ENCODE data around the gene EYA4.

Gene EYA4

GRCh38 chr6:133446789-133447188 lies 205.6 kb downstream of the EYA4 start:
- H3K9ac ChIP-seq (ENCODE audit: insufficient read length) = no peak overlapping the region
- no peak overlapping the region for H3K4me3 ChIP-seq
- TF ChIP-seq EZH2 (IDR thresholded peaks at IDR 0.05) = no peak
- TF ChIP-seq FOXP2 (optimal IDR thresholded peaks at IDR 0.05; ENCODE audit: control extremely low read depth, extremely low read length, insufficient read depth) = no peak
- TF ChIP-seq POLR2AphosphoS5 (IDR thresholded peaks at IDR 0.05; ENCODE audit: borderline replicate concordance, low read depth, low read length) = no peak
- no peaks in the 10 kb centered on the region for H3K36me3 ChIP-seq (ENCODE audit: insufficient read depth, low read length)
- no peaks in the 10 kb centered on the region for H3K9me3 ChIP-seq (ENCODE audit: low read depth, low read length)
- no peak for DNase-seq (ENCODE audit: low read depth, low spot score)
- no peak overlapping the region for H3K27ac ChIP-seq

- DNase-seq (ENCODE audit: low read depth, low spot score) = no peak
- no peaks in the 10 kb centered on the region for H3K9me3 ChIP-seq (ENCODE audit: low read depth, low read length)
- no peak overlapping the region for H3K9ac ChIP-seq (ENCODE audit: insufficient read length)
- no peaks in the 10 kb centered on the region for H3K36me3 ChIP-seq (ENCODE audit: insufficient read depth, low read length)
- TF ChIP-seq POLR2AphosphoS5 (IDR thresholded peaks at IDR 0.05; ENCODE audit: borderline replicate concordance, low read depth, low read length) (no peak), EZH2 (IDR thresholded peaks at IDR 0.05) (no peak), FOXP2 (optimal IDR thresholded peaks at IDR 0.05; ENCODE audit: control extremely low read depth, extremely low read length, insufficient read depth) (no peak)
- H3K4me3 ChIP-seq = no peak overlapping the region
- H3K27ac ChIP-seq = no peak overlapping the region
These were observed 206.8 kb downstream of the EYA4 start for GRCh38 chr6:133447924-133448323.

- H3K4me3 ChIP-seq = no peak overlapping the region
- no peaks in the 10 kb centered on the region for H3K36me3 ChIP-seq (ENCODE audit: insufficient read depth, low read length)
- no peaks in the 10 kb centered on the region for H3K9me3 ChIP-seq (ENCODE audit: low read depth, low read length)
- no peak for DNase-seq (ENCODE audit: low read depth, low spot score)
- TF ChIP-seq POLR2AphosphoS5 (IDR thresholded peaks at IDR 0.05; ENCODE audit: borderline replicate concordance, low read depth, low read length) (no peak), FOXP2 (optimal IDR thresholded peaks at IDR 0.05; ENCODE audit: control extremely low read depth, extremely low read length, insufficient read depth) (no peak), EZH2 (IDR thresholded peaks at IDR 0.05) (no peak)
- no peak overlapping the region for H3K27ac ChIP-seq
- H3K9ac ChIP-seq (ENCODE audit: insufficient read length) = no peak overlapping the region
These were observed 215.3 kb downstream of the EYA4 start for GRCh38 chr6:133456439-133456838.

GRCh38 chr6:133456944-133457343 lies 215.8 kb downstream of the EYA4 start:
- no peak overlapping the region for H3K27ac ChIP-seq
- DNase-seq (ENCODE audit: low read depth, low spot score) = no peak
- H3K9ac ChIP-seq (ENCODE audit: insufficient read length) = no peak overlapping the region
- H3K4me3 ChIP-seq = no peak overlapping the region
- no peaks in the 10 kb centered on the region for H3K36me3 ChIP-seq (ENCODE audit: insufficient read depth, low read length)
- H3K9me3 ChIP-seq (ENCODE audit: low read depth, low read length) = no peaks in the 10 kb centered on the region
- TF ChIP-seq EZH2 (IDR thresholded peaks at IDR 0.05) = no peak
- no peak for TF ChIP-seq POLR2AphosphoS5 (IDR thresholded peaks at IDR 0.05; ENCODE audit: borderline replicate concordance, low read depth, low read length)
- no peak for TF ChIP-seq FOXP2 (optimal IDR thresholded peaks at IDR 0.05; ENCODE audit: control extremely low read depth, extremely low read length, insufficient read depth)

- no peak for DNase-seq (ENCODE audit: low read depth, low spot score)
- Histone ChIP-seq H3K27ac (no peak overlapping the region), H3K9me3 (ENCODE audit: low read depth, low read length) (no peaks in the 10 kb centered on the region)
These were observed 218.9 kb downstream of the EYA4 start for GRCh38 chr6:133460101-133460500.

GRCh38 chr6:133463790-133464189 lies 222.6 kb downstream of the EYA4 start:
- no peak overlapping the region for H3K9ac ChIP-seq (ENCODE audit: insufficient read length)
- no peak for TF ChIP-seq FOXP2 (optimal IDR thresholded peaks at IDR 0.05; ENCODE audit: control extremely low read depth, extremely low read length, insufficient read depth)
- no peak for TF ChIP-seq EZH2 (IDR thresholded peaks at IDR 0.05)
- no peak for TF ChIP-seq POLR2AphosphoS5 (IDR thresholded peaks at IDR 0.05; ENCODE audit: borderline replicate concordance, low read depth, low read length)
- H3K36me3 ChIP-seq (ENCODE audit: insufficient read depth, low read length) = peaks cover 5% of the 10 kb centered on the region
- no peak for DNase-seq (ENCODE audit: low read depth, low spot score)
- no peak overlapping the region for H3K27ac ChIP-seq
- no peaks in the 10 kb centered on the region for H3K9me3 ChIP-seq (ENCODE audit: low read depth, low read length)
- H3K4me3 ChIP-seq = no peak overlapping the region

More at GRCh38 chr6:133460101-133460500, 218.9 kb downstream of the EYA4 start:
- TF ChIP-seq EZH2 (IDR thresholded peaks at IDR 0.05) = no peak
- TF ChIP-seq FOXP2 (optimal IDR thresholded peaks at IDR 0.05; ENCODE audit: control extremely low read depth, extremely low read length, insufficient read depth) = no peak
- no peak for TF ChIP-seq POLR2AphosphoS5 (IDR thresholded peaks at IDR 0.05; ENCODE audit: borderline replicate concordance, low read depth, low read length)
- no peak overlapping the region for H3K9ac ChIP-seq (ENCODE audit: insufficient read length)
- no peaks in the 10 kb centered on the region for H3K36me3 ChIP-seq (ENCODE audit: insufficient read depth, low read length)
- H3K4me3 ChIP-seq = no peak overlapping the region

- Histone ChIP-seq H3K4me3 (no peak overlapping the region), H3K9ac (ENCODE audit: insufficient read length) (no peak overlapping the region), H3K9me3 (ENCODE audit: low read depth, low read length) (no peaks in the 10 kb centered on the region), H3K36me3 (ENCODE audit: insufficient read depth, low read length) (peaks cover 11% of the 10 kb centered on the region), H3K27ac (peak overlapping the region; percentile 26; the same call in 1 of the 2 replicates)
- no peak for DNase-seq (ENCODE audit: low read depth, low spot score)
- TF ChIP-seq POLR2AphosphoS5 (IDR thresholded peaks at IDR 0.05; ENCODE audit: borderline replicate concordance, low read depth, low read length) (no peak), EZH2 (IDR thresholded peaks at IDR 0.05) (no peak), FOXP2 (optimal IDR thresholded peaks at IDR 0.05; ENCODE audit: control extremely low read depth, extremely low read length, insufficient read depth) (no peak)
These were observed 225.5 kb downstream of the EYA4 start for GRCh38 chr6:133466680-133467079.

- Histone ChIP-seq H3K4me3 (no peak overlapping the region), H3K27ac (no peak overlapping the region; the same call in 1 of the 2 replicates), H3K36me3 (ENCODE audit: insufficient read depth, low read length) (peaks cover 11% of the 10 kb centered on the region), H3K9me3 (ENCODE audit: low read depth, low read length) (no peaks in the 10 kb centered on the region), H3K9ac (ENCODE audit: insufficient read length) (no peak overlapping the region)
- DNase-seq (ENCODE audit: low read depth, low spot score) = no peak
- TF ChIP-seq EZH2 (IDR thresholded peaks at IDR 0.05) (no peak), POLR2AphosphoS5 (IDR thresholded peaks at IDR 0.05; ENCODE audit: borderline replicate concordance, low read depth, low read length) (no peak), FOXP2 (optimal IDR thresholded peaks at IDR 0.05; ENCODE audit: control extremely low read depth, extremely low read length, insufficient read depth) (no peak)
These were observed 226.2 kb downstream of the EYA4 start for GRCh38 chr6:133467231-133467981.

Data from SK-N-MC (cell line).